Stimulated activated CD8-positive, alpha-beta memory T cell treated with anti-CD3 and anti-CD28 coated beads, Interleukin-4, amount 100 ng/mL, for 48 hours (primary cell): ENCODE results near the gene ATG5.

Experiments used
- DNase-seq: peaks from one replicate; pipeline ENCODE4 v3.0.0-alpha.2; 2020

The ATG5 gene

GRCh38 chr6:106215608-106216007 is 110.0 kb downstream of the ATG5 start:
- DNase-seq: no peak

- no peak for DNase-seq
These were observed 111.0 kb downstream of the ATG5 start for GRCh38 chr6:106214531-106214930.

GRCh38 chr6:106213660-106214289 is 111.8 kb downstream of the ATG5 start:
- no peak for DNase-seq

GRCh38 chr6:106212576-106212975 is 113.0 kb downstream of the ATG5 start:
- no peak for DNase-seq

- DNase-seq: no peak
These were observed 118.7 kb downstream of the ATG5 start for GRCh38 chr6:106206905-106207304.

GRCh38 chr6:106204961-106205360 is 120.6 kb downstream of the ATG5 start:
- no peak for DNase-seq

GRCh38 chr6:106199998-106200397 is 125.6 kb downstream of the ATG5 start:
- no peak for DNase-seq

- no peak for DNase-seq
These were observed 126.2 kb downstream of the ATG5 start for GRCh38 chr6:106199331-106199730.

GRCh38 chr6:106197441-106197840 is 128.1 kb downstream of the ATG5 start:
- no peak for DNase-seq

GRCh38 chr6:106194949-106195921 is 130.3 kb downstream of the ATG5 start:
- DNase-seq: no peak

- DNase-seq: no peak
These were observed 132.7 kb downstream of the ATG5 start for GRCh38 chr6:106192824-106193223.

- no peak for DNase-seq
These were observed 137.3 kb downstream of the ATG5 start for GRCh38 chr6:106188104-106188794.

GRCh38 chr6:106187424-106187982 is 138.1 kb downstream of the ATG5 start:
- no peak for DNase-seq

- no peak for DNase-seq
These were observed 138.8 kb downstream of the ATG5 start for GRCh38 chr6:106186714-106187113.

GRCh38 chr6:106186172-106186571 is 139.4 kb downstream of the ATG5 start:
- no peak for DNase-seq

GRCh38 chr6:106185615-106186014 is 139.9 kb downstream of the ATG5 start:
- DNase-seq: no peak

- DNase-seq: no peak
These were observed 140.9 kb downstream of the ATG5 start for GRCh38 chr6:106184629-106185028.

GRCh38 chr6:106183430-106183829 is 142.1 kb downstream of the ATG5 start:
- no peak for DNase-seq

- DNase-seq: no peak
These were observed 143.1 kb downstream of the ATG5 start for GRCh38 chr6:106182455-106182854.

- DNase-seq: no peak
These were observed 143.7 kb downstream of the ATG5 start for GRCh38 chr6:106181664-106182418.

- no peak for DNase-seq
These were observed 145.4 kb downstream of the ATG5 start for GRCh38 chr6:106180208-106180607.

- no peak for DNase-seq
These were observed 146.7 kb downstream of the ATG5 start for GRCh38 chr6:106178900-106179299.
